ENCODE data around the gene SYNRG.

DNA sequence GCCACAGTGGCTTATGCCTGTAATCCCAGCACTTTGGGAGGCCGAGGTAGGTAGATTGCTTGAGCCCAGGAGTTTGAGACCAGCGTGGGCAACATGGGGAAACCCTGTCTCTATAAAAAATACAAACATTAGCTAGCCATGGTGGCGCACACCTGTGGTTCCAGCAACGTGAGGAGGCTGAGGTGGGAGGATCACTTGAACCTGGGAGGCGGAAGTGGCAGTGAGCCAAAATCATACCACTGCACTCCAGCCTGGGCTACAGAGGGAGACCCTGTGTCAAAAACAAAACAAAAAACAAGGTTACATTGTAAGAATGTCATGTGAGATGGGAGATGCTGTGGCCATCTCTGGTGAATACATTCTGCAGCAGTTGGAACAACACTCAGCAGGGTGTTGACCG, 106.1 kb downstream of the SYNRG start:
- TF ChIP-seq POLR2A (IDR thresholded peaks at IDR 0.05; ENCODE audit: extremely low read depth, insufficient read length): no peak
- TF ChIP-seq, protein P1, sequence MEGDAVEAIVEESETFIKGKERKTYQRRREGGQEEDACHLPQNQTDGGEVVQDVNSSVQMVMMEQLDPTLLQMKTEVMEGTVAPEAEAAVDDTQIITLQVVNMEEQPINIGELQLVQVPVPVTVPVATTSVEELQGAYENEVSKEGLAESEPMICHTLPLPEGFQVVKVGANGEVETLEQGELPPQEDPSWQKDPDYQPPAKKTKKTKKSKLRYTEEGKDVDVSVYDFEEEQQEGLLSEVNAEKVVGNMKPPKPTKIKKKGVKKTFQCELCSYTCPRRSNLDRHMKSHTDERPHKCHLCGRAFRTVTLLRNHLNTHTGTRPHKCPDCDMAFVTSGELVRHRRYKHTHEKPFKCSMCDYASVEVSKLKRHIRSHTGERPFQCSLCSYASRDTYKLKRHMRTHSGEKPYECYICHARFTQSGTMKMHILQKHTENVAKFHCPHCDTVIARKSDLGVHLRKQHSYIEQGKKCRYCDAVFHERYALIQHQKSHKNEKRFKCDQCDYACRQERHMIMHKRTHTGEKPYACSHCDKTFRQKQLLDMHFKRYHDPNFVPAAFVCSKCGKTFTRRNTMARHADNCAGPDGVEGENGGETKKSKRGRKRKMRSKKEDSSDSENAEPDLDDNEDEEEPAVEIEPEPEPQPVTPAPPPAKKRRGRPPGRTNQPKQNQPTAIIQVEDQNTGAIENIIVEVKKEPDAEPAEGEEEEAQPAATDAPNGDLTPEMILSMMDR (IDR thresholded peaks at IDR 0.05; ENCODE audit: low read depth, low read length): no peak
- no peak for TF ChIP-seq MYC (IDR thresholded peaks at IDR 0.05; ENCODE audit: low read depth, low read length)
- TF ChIP-seq, protein P2, sequence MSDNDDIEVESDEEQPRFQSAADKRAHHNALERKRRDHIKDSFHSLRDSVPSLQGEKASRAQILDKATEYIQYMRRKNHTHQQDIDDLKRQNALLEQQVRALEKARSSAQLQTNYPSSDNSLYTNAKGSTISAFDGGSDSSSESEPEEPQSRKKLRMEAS (IDR thresholded peaks at IDR 0.05; ENCODE audit: low read depth, low read length): no peak

Measured in NB4 (cell line).